Suprapubic skin (tissue), 4 donors: ENCODE data around the gene ITPKC. TPM values are rescaled to one million over a fixed set of nuclear protein-coding genes. Genes with fewer than 3 reads are reported as not detected.

Experiments used
- DNase-seq, 2 donors: peaks; one replicate each; pipeline ENCODE4 v3.0.0-alpha.2; 2019; ENCODE audit warnings: low spot score in 2 of 2
- H3K27ac ChIP-seq: fragments of 200-600 bp; sonication (generic); one replicate; pipeline ENCODE4 v1.5.1; 2019
- H3K27me3 ChIP-seq: fragments of 200-600 bp; sonication (generic); one replicate; pipeline ENCODE4 v1.5.1; 2019
- H3K36me3 ChIP-seq: fragments of 200-600 bp; sonication (generic); one replicate; pipeline ENCODE4 v1.5.1; 2019
- H3K4me1 ChIP-seq: fragments of 200-600 bp; sonication (generic); one replicate; pipeline ENCODE4 v1.5.1; 2019
- H3K4me3 ChIP-seq: fragments of 200-600 bp; sonication (generic); one replicate; pipeline ENCODE4 v1.5.1; 2019; ENCODE audit warnings: mild to moderate bottlenecking
- H3K9me3 ChIP-seq: fragments of 200-600 bp; sonication (generic); one replicate; pipeline ENCODE4 v1.5.1; 2019
- EP300 ChIP-seq: sonication (generic); formaldehyde crosslinking; IDR thresholded peaks from one replicate; pipeline ENCODE4 v1.6.1; 2017; ENCODE audit warnings: antibody characterized with exemption
- POLR2A ChIP-seq, 2 donors: fragments of 450-650 bp; IDR thresholded peaks; one replicate each; pipeline ENCODE4 v1.6.1; 2017; ENCODE audit warnings: antibody characterized with exemption in 2 of 2, mild to moderate bottlenecking in 2 of 2, moderate library complexity in 2 of 2
- POLR2AphosphoS5 ChIP-seq, 3 donors: sonication (generic); formaldehyde crosslinking; IDR thresholded peaks; one replicate each; pipeline ENCODE4 v1.6.1; 2017; ENCODE audit warnings: antibody characterized with exemption in 3 of 3
- WGBS: methylation state at CpG from one replicate; pipeline ENCODE4 v1.1.5; 2018; 5-methylcytosine and 5-hydroxymethylcytosine counted together
- total RNA-seq, 4 donors: library from RNA; depleted of rRNA; stranded (reverse); fragments of >200 nt; gene quantifications; one replicate each; pipeline ENCODE4 v1.1.0, GENCODE V29; 2016
- TF ChIP-seq, protein P1 (sequence below), 2 donors: fragments of 200-600 bp in 1 of 2; fragments of 450-650 bp in 1 of 2; sonication (generic) in 1 of 2; IDR thresholded peaks; one replicate each; pipeline ENCODE4 v1.5.1; 2016 to 2019; ENCODE audit warnings: antibody characterized with exemption in 2 of 2, mild to moderate bottlenecking in 1 of 2, moderate library complexity in 1 of 2

Gene ITPKC
- total RNA-seq, 4 donors from 2014 or later: 52.9 to 93.8 (median 70.9) TPM

DNA sequence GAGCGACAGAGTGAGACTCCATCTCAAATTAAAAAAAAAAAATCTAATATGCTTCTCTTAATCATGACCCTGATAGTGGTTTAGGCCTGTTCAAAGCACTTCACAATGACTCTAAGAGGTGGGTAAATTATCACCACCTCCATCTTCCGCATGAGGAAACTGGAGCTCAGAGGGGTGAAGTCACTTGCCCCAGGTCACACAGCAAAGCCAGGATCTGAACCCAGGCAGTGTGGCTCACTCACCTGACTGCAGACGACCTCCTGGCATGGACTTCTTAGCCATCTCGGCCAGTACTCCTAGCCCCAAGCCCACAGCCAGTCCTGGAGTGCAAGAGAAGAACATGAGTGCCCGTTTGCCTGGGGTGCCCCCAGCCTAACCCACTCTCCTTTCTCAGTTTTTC, 7.1 kb upstream of the ITPKC start:
- Histone ChIP-seq H3K27ac (no peak overlapping the region), H3K4me1 (peaks cover 11% of the 10 kb centered on the region), H3K9me3 (no peaks in the 10 kb centered on the region), H3K36me3 (peaks cover 57% of the 10 kb centered on the region), H3K4me3 (no peak overlapping the region), H3K27me3 (no peaks in the 10 kb centered on the region)
- no peak for TF ChIP-seq POLR2AphosphoS5 (IDR thresholded peaks at IDR 0.05)
- TF ChIP-seq, protein P1, sequence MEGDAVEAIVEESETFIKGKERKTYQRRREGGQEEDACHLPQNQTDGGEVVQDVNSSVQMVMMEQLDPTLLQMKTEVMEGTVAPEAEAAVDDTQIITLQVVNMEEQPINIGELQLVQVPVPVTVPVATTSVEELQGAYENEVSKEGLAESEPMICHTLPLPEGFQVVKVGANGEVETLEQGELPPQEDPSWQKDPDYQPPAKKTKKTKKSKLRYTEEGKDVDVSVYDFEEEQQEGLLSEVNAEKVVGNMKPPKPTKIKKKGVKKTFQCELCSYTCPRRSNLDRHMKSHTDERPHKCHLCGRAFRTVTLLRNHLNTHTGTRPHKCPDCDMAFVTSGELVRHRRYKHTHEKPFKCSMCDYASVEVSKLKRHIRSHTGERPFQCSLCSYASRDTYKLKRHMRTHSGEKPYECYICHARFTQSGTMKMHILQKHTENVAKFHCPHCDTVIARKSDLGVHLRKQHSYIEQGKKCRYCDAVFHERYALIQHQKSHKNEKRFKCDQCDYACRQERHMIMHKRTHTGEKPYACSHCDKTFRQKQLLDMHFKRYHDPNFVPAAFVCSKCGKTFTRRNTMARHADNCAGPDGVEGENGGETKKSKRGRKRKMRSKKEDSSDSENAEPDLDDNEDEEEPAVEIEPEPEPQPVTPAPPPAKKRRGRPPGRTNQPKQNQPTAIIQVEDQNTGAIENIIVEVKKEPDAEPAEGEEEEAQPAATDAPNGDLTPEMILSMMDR (IDR thresholded peaks at IDR 0.05): no peak
- no peak for TF ChIP-seq EP300
- no peak for TF ChIP-seq POLR2A (IDR thresholded peaks at IDR 0.05)
- 93% methylated on average over 5 of the region's 5 CpGs for WGBS
- no peak for DNase-seq

DNA sequence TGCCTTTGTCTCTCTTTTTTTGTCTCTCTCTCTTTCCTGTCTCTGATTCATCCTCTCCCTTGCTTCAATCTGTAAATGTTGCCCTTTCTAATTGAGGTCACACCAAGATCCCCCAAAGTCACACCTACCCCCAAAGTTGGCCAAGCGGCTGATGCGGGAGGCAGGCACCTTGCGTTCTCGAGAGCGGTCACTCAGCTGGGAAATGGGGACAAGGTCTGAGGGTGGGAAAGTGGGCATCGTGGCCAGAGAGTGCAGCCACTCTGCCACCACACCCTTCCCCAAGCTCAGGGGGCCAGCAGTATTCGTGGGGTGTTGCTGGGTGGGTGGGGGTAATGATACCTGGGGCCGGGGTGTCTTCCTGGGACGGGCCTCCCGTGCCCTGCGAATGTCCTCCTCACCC, 3.0 kb upstream of the ITPKC start:
- peak overlapping the region; percentile 90 for H3K4me3 ChIP-seq
- H3K27ac ChIP-seq: peak overlapping the region; percentile 97
- DNase-seq: no peak
- H3K27me3 ChIP-seq: no peaks in the 10 kb centered on the region
- WGBS: 80% methylated on average over 9 of the region's 11 CpGs
- H3K36me3 ChIP-seq: peaks cover 28% of the 10 kb centered on the region
- H3K9me3 ChIP-seq: no peaks in the 10 kb centered on the region
- TF ChIP-seq POLR2AphosphoS5 (IDR thresholded peaks at IDR 0.05): no peak
- TF ChIP-seq, protein P1 (IDR thresholded peaks at IDR 0.05): no peak
- TF ChIP-seq POLR2A (IDR thresholded peaks at IDR 0.05): no peak
- no peak for TF ChIP-seq EP300
- H3K4me1 ChIP-seq: peaks cover 20% of the 10 kb centered on the region

DNA sequence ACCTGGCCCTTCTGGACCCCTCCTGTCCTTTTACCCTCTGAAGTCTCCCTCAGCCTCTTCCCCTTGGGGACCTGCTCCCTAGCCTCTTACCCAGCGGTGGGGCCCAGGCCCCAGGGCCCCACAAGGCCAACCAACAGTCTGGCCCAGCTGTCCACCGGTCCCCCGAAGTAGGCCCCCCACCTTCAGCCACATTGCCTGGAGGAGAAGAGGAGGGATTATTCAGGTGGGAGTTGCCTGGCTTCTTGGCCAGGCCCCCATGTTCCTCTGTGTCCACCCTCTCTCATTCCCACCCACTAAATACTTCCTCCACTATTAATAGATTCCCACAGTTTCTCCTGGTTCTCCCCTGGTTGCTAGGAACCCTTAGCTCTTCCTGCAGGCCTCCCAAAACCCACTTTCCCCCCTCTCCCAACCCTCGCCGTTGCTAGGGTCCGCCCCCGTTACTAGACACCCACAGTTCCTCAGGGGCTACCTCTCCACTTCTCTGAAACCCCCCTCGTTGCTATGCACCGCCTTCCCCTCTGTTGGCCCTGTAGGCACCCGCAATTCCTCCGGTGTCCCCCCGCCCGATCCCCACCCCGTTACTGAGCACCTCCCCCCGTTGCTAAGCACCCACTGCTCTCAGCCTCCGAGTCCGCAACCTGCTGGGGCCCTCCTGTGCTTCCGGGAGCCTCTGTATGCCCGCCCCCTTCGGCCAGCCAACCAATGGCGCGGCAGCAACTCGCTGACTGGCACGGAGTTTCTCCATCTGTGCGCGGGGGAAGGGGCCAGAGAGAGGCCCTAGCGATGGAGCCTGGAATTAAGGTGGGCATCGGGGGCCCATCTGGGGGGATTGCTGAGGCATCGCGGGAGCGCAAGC, 2.2 kb upstream of the ITPKC start:
- 3% methylated on average over 19 of the region's 31 CpGs for WGBS
- Histone ChIP-seq H3K4me3 (peak overlapping the region; percentile 90), H3K4me1 (peaks cover 23% of the 10 kb centered on the region), H3K27ac (peak overlapping the region; percentile 97), H3K9me3 (no peaks in the 10 kb centered on the region), H3K36me3 (peaks cover 21% of the 10 kb centered on the region), H3K27me3 (no peaks in the 10 kb centered on the region)
- peak; percentile 97 for DNase-seq
- TF ChIP-seq EP300 (no peak), POLR2AphosphoS5 (IDR thresholded peaks at IDR 0.05) (no peak)

DNA sequence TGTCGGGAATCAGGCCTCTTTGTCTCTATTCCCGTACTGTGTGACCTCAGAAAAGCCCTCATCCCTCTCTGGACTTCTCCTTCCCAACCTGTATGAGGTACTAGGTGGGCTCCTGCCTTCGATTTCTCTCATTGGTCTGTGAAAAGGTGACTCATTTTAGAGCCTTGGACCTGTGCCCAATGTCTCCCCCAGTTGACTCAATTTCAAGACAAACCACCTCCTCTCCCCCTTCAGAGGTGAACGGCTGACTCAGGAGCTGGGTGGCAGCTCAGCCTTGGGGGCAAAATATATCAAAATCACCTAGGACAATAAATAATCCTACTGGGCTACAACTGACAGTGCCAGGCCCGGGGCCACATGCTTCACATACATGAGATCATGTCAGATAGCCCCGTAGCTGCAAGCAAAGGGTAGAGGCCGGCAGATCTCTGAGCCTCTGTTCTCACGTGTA, 856 bp upstream of the ITPKC start:
- Histone ChIP-seq H3K36me3 (peaks cover 8% of the 10 kb centered on the region), H3K27me3 (no peaks in the 10 kb centered on the region), H3K27ac (peak overlapping the region; percentile 97), H3K4me1 (peaks cover 37% of the 10 kb centered on the region), H3K4me3 (peak overlapping the region; percentile 90), H3K9me3 (no peaks in the 10 kb centered on the region)
- peak in 1 of 2 donors; percentile 87 for DNase-seq
- TF ChIP-seq, protein P1 (IDR thresholded peaks at IDR 0.05): no peak
- TF ChIP-seq EP300 (no peak), POLR2AphosphoS5 (IDR thresholded peaks at IDR 0.05) (no peak), POLR2A (IDR thresholded peaks at IDR 0.05) (no peak)
- 6% methylated on average over 8 of the region's 8 CpGs for WGBS

DNA sequence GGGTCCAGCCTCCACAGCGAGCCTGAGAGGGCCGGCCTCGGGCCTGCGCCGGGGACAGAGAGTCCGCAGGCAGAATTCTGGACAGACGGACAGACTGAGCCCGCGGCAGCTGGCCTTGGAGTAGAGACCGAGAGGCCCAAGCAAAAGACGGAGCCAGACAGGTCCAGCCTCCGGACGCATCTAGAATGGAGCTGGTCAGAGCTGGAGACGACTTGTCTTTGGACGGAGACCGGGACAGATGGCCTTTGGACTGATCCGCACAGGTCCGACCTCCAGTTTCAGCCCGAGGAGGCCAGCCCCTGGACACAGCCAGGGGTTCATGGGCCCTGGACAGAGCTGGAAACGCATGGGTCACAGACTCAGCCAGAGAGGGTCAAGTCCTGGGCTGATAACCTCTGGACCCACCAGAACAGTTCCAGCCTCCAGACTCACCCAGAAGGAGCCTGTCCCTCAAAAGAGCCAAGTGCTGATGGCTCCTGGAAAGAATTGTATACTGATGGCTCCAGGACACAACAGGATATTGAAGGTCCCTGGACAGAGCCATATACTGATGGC, 490 bp downstream of the ITPKC start:
- 0% methylated on average over 3 of the region's 20 CpGs for WGBS
- H3K9me3 ChIP-seq: no peaks in the 10 kb centered on the region
- H3K27me3 ChIP-seq: no peaks in the 10 kb centered on the region
- H3K4me3 ChIP-seq: peak overlapping the region; percentile 90
- peaks cover 51% of the 10 kb centered on the region for H3K4me1 ChIP-seq
- peaks cover 4% of the 10 kb centered on the region for H3K36me3 ChIP-seq
- TF ChIP-seq POLR2A (IDR thresholded peaks at IDR 0.05) (no peak), POLR2AphosphoS5 (IDR thresholded peaks at IDR 0.05) (no peak), EP300 (no peak)
- TF ChIP-seq, protein P1 (IDR thresholded peaks at IDR 0.05): no peak
- peak overlapping the region; percentile 97 for H3K27ac ChIP-seq
- peak; percentile 83 to 85 for DNase-seq
